ENCODE measurements around the gene FRMD4B.
"Not testable (repeated sequence)": the region's sequence is repeated elsewhere in the genome, so short reads cannot be mapped to it uniquely, and the experiment has no call there.

The FRMD4B gene

DNA sequence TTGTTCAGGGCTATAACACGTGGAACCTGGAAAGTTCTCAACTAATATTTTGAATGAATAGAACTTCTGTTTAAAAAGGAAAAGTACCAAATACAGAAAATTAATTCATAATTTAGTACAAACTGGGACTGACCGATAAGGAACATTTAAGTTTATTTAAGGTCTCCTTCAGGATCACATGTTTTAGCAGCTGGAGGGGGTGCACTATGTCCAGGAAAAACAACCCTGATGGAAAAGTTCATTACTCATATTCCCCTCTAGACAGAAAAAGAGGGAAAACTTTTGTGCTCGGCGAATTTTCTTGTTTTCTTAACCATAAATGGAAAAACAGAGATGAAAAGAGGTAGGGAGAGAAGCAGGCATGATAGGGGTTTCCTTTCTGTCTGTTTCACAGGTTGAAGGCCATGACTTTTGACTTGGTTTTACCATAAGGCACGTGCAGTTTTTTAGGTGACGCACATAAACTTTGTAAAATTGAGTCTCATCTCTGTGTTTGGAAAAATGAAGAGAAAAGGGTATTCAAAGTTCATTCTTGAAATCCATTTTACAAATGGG lies 26.5 kb downstream of the FRMD4B start:
- DNase-seq, result no peak

GRCh38 chr3:69357196-69357595 lies 28.7 kb downstream of the FRMD4B start:
- DNase-seq, result no peak

GRCh38 chr3:69354948-69355347 lies 30.9 kb downstream of the FRMD4B start:
- DNase-seq, result no peak

GRCh38 chr3:69353503-69353902 lies 32.4 kb downstream of the FRMD4B start:
- DNase-seq, result no peak

DNA sequence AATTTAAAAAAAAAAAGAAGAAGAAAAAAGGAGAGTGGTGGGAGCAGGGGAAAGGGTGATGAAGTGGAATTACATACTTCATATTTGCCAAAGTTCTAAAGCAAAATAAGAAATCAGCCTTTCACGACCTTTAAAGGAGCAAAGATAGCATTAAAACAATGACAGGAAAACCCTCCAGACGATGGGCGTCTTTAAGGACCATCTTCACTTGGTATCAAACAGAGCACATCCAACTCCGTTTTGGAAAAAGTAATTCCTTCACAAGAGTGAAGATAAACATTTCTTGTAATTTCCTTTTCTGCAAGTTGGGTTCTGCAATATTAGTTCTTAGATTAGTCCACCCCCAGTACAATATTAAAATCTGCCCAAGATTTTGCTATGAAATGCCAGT lies 32.8 kb downstream of the FRMD4B start:
- DNase-seq, result no peak

DNA sequence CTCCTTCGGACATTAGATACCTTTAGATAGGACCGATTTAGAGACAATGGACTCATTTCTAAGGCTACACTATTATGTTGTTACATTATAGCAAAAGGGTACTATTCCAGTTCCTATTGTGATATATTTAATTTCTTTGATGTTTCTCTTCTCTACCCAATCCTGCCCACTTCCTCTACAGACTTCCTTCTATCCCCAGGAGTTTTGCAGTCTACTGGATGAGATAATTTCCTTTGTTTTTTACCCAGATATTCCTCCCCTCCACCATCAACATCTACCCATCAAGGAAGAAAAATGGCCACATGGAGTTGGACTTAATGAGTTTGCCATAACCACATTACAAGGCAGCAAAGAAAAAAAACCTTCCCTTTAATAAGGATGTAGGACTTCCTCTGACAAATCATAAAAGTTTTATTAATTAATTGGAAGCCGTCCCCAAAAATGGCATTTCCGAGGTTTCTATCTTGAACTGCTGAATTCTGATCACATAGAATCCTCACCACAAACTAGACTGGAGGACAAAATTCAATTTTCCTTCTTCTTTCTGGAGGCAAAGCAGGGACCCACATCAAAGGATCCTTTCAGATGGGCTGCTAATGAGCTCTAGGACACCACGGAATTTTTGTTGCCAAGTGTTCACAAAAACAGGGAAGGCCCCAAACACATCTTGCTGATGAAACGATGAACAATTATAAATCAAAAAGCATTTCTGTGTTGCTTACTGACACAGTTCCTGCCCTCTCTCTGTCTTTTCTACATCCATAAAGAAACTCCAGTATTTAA lies 33.4 kb downstream of the FRMD4B start:
- no peak for DNase-seq

DNA sequence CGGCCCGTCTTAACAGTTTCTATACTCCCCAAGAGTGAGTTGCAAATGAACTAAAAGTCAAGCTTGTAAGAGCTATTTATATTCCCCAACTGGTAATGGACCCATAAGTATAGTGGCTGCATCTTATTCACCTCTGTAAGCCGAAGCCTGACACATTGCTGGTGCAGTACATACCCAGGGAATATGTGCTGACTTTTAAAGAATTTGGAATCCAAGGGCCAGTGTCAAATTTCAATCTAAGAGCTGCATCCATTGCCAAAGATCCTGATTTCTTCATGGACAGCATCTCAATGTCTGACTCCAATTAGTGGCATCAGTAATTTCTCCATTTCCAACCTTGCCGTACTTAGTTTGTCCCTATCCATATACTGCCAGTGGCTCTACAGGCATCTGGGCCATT lies 42.0 kb downstream of the FRMD4B start:
- DNase-seq, result no peak

GRCh38 chr3:69342074-69342473 lies 43.8 kb downstream of the FRMD4B start:
- no peak for DNase-seq

GRCh38 chr3:69339760-69340159 lies 46.1 kb downstream of the FRMD4B start:
- DNase-seq, result no peak

DNA sequence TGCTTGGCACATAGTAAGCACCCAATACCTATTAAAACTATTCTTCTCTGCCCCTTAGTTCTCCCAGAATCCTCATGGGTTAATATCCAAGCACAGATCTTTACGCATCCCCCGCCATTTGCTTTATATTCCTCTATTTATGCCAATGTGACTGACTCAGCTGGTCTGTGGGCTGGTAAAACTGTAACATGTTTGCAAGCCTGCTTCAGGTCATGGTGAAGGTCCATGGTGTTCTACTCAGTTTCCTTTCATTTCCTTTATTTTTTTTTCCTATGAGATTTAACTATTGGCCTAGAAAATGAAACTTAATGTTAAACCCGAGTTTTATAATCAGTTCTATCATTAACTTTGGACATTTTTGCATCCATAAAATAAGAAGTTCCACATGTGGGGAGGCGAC lies 47.0 kb downstream of the FRMD4B start:
- no peak for DNase-seq

- DNase-seq, result no peak
Observed at GRCh38 chr3:69332934-69333333, 53.0 kb downstream of the FRMD4B start.

DNA sequence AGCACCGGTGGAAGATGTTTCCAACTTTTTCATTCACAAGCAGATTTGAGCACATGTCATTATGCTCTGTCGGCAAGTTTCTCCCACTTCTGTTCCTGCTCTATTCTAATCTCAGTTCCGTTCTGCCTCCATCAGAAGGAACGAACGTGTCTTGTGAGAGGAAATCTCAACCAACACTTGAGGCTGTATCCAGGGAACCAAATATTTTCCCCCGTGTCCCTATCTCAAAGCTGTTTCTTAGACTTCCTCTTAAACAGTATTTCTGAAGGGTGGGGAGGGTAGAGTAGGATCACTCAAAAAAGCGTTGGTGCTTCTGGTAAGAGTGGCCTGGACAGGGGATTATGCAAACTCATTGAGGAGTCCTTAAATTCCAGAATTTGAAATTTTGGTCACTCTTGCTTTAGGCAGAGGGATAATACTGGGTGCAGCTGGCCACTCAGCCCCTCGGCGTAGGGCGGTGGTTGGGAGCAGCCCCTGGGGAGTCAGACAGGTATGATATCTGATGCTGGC lies 54.9 kb downstream of the FRMD4B start:
- no peak for DNase-seq

- no peak for DNase-seq
Observed at GRCh38 chr3:69329892-69330291, 56.0 kb downstream of the FRMD4B start.

- no peak for DNase-seq
Observed at GRCh38 chr3:69328963-69329302, 57.0 kb downstream of the FRMD4B start.

DNA sequence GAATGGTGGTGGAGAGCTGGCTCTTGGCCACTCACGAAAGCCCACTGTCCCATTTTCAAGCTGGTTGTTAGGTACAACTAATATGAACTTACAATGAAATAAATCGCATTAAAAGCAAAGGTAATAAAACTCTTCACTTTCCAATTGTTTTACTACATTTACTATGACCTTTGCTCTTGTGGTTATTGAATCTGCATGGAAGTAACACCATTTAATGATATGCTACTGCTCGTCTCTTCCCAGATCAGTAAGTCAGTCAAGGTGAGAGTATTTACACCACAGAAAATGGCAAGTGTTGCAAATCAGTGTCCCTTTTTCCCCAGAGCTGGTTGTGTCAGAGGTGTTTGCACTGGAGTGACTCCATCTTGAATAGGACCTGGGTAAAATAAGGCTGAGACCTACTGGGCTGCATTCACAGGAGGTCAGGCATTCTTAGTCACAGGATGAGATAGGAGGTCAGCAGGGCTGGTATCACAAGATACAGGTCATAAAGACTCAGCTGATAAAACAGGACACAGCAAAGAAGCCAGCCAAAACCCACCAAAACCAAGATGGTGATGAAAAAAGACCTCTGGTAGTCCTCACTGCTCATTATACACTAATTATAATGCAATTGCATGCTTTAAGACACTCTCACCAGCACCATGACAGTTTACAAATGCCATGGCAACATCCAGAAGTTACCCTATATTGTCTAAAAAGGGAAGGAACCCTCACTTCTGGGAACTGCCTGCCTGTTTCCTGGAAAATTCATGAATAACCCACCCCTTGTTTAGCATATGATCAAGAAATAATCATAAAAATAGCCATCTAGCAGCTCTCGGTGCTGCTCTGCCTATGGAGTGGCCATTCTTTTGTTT lies 57.6 kb downstream of the FRMD4B start:
- DNase-seq, result no peak

- no peak for DNase-seq
Observed at GRCh38 chr3:69326855-69327300, 59.0 kb downstream of the FRMD4B start.

DNA sequence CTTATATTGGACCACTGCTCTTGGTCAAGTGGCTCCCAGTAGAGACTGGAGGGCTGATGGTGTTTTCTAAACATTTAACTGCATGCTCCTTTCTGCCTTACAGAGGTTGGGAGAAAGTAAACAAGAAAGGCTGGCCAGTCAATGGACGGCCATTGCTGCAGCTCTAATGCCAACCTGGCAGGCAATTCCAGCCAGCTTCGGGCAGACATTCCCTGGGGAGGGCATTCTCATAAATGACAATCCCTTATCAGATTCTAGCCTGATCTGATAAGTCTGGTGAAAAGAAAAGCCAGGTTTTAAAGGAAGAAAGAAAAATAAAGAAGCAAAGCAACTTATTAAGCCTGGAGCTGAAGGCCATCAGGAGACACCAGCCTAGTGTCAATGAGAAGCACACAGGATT lies 60.7 kb downstream of the FRMD4B start:
- no peak for DNase-seq

DNA sequence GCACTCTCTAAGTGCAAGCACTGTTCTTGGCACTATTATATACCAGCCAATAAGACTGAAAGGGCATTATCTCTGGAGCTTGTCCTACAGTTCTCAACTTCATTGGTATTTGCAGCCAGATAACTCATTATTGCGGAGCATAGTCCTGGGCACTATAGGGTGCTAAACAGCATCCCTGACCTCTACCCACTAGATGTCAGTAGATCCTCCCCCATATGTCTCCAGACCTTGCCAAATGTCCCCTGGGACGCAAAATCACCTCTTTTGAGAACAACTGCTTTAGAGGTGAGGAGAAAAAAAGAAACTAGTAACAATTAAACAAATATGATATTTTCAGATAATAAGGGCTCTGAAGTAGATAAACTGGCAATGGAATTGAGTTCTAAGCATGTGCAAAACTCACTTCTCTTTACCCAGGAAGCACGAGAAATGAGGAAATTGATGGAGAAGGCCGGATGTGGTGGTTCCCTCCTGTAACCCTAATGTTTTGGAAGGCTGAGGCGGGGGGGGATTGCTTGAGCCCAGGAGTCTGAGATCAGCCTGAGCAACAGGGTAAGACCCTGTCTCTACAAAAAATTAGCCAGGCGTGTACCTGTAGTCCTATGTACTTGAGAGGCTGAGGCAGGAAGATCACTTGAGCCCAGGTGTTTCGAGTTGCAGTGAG lies 61.4 kb downstream of the FRMD4B start:
- no peak for DNase-seq

DNA sequence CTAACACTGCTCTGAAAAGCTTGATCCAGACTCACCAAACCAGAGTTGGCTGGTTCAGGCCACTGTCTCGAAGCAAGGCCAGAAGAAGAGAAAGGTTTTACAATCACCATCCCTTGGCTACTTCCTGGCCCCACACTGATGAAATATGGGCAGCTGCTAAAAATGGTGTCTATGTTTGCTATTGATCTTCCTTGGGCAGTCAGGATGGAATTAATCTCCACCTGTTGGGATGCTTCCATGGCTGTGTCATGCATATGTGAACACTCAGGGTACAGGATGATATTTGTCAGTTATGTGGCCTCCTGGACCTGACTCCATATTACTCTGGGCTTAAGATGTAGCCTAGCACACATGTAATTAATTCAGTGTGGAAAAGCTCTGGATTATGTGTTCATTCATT lies 61.9 kb downstream of the FRMD4B start:
- no peak for DNase-seq

- not testable (repeated sequence) for DNase-seq
Observed at GRCh38 chr3:69322512-69322911, 63.4 kb downstream of the FRMD4B start.

- DNase-seq, result no peak
Observed at GRCh38 chr3:69322158-69322509, 63.8 kb downstream of the FRMD4B start.

DNA sequence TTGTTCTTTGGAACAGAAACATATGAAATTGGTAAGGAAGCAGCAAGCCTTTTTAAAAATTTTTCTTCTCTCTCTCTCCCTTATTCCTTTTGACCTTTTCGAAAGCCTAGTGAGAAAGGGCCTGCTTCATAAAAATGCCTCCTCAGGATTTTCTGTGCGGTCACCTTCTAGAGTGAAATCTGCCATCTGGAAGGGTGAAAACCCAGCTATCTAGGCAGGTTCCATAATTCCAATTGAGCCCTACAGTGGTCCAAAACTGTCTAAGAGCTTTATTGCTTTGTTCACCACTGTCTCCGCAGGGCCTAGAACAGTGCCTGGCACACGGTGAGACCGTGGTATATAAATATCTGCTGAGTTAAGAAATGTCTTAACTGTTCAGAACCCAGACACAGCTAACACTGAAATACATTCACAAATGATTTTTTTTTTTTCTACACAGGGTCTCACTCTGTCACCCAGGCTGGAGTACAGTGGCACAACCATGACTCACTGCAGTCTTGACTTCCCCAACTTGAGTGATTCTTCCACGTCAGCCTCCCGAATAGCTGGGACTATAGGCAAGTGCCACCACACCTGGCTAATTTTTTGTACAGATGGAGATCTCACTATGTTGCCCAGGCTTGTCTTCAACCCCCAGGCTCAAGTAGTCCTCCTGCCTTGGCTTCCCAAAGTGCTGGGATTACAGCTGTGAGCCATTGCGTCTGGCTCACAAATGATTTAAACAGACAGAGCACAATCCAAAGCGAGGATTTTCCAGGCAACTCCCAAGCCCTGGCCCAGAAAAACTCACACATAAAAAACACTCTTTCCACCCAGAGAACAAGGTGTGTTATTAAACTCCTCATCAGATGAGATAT lies 64.4 kb downstream of the FRMD4B start:
- DNase-seq, result no peak
